Esophagus squamous epithelium (tissue), 5 donors: ENCODE measurements around the gene VOPP1. TPM values are rescaled to one million over a fixed set of nuclear protein-coding genes. Genes with fewer than 3 reads are reported as not detected.
"Not testable (repeated sequence)": the region's sequence is repeated elsewhere in the genome, so short reads cannot be mapped to it uniquely, and the experiment has no call there.

ENCODE experiments used
- DNase-seq: peaks from one replicate; lab custom pipeline; 2025; lab: John Stamatoyannopoulos, UW
- H3K27ac ChIP-seq, 4 donors: fragments of 200-600 bp; sonication (generic); one replicate each; pipeline ENCODE4 v1.5.1; 2016 to 2019; ENCODE audit warnings: mild to moderate bottlenecking in 1 of 4
- H3K27me3 ChIP-seq, 4 donors: fragments of 200-600 bp; sonication (generic); 1 replicate in 3 of 4; 2 replicates in 1 of 4; pipeline versions ENCODE4 v1.5.1 to v1.6.0; 2017 to 2021; ENCODE audit warnings: antibody characterized with exemption in 1 of 4
- H3K36me3 ChIP-seq, 3 donors: fragments of 200-600 bp; sonication (generic); one replicate each; pipeline ENCODE4 v1.5.1; 2016 to 2019
- H3K4me1 ChIP-seq, 3 donors: fragments of 200-600 bp; sonication (generic); one replicate each; pipeline ENCODE4 v1.5.1; 2017 to 2019
- H3K4me3 ChIP-seq, 4 donors: fragments of 200-600 bp; sonication (generic); 1 replicate in 3 of 4; 2 replicates in 1 of 4; pipeline ENCODE4 v1.5.1; 2016 to 2019; ENCODE audit warnings: mild to moderate bottlenecking in 2 of 4, moderate library complexity in 1 of 4
- H3K9me3 ChIP-seq, 3 donors: fragments of 200-600 bp; sonication (generic); one replicate each; pipeline ENCODE4 v1.5.1; 2016 to 2019
- CTCF ChIP-seq, 6 experiments: fragments of 450-650 bp in 4 of 6; fragments of 200-600 bp in 2 of 6; sonication (generic) in 2 of 6; IDR thresholded peaks; one replicate each; pipeline ENCODE4 v1.5.1; 2016 to 2019; ENCODE audit warnings: antibody characterized with exemption in 6 of 6, mild to moderate bottlenecking in 4 of 6, moderate library complexity in 4 of 6
- POLR2A ChIP-seq, 4 donors: fragments of 450-650 bp; IDR thresholded peaks; one replicate each; pipeline ENCODE4 v1.6.1; 2017; ENCODE audit warnings: antibody characterized with exemption in 4 of 4, mild to moderate bottlenecking in 4 of 4, moderate library complexity in 3 of 4
- WGBS, 2 donors: methylation state at CpG; one replicate each; pipeline ENCODE4 v1.1.5; 2018; 5-methylcytosine and 5-hydroxymethylcytosine counted together
- intact Hi-C: fragments of 100-400 bp; cut with DNase I; formaldehyde crosslinking; loops from one replicate; pipeline ENCODE4 v1.15.0; 2022
- total RNA-seq, 4 donors: library from RNA; depleted of rRNA; stranded (reverse); fragments of >200 nt; gene quantifications; one replicate each; pipeline ENCODE4 v1.1.0, GENCODE V29; 2016
- donor health status: DM: yes; HTN: yes; CAD: no.

The VOPP1 gene
- total RNA-seq, 4 donors from 2014 or later, result 13.9 to 26.5 (median 19.2) TPM

DNA sequence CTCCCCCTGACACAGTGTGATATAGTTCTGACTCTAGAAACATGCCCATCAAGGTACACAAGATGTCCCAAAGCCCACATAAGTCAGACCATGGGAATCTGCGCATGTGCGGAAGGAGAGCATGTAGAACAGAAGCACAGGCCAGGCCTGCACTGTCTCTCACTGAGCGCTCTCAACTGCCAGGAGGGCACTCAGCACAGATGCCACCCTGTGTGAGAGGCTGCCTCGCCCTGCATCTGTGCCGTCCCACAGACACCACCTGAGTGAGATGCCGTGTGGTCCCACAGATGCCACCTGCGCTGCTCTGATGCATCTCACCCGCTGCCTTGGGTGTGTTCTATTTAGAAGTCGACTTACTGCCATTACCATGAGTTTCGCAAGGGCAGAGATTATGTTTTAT lies 98.4 kb downstream of the VOPP1 start:
- intact Hi-C loops, result no loop called here
- no peak overlapping the region for H3K27ac ChIP-seq

DNA sequence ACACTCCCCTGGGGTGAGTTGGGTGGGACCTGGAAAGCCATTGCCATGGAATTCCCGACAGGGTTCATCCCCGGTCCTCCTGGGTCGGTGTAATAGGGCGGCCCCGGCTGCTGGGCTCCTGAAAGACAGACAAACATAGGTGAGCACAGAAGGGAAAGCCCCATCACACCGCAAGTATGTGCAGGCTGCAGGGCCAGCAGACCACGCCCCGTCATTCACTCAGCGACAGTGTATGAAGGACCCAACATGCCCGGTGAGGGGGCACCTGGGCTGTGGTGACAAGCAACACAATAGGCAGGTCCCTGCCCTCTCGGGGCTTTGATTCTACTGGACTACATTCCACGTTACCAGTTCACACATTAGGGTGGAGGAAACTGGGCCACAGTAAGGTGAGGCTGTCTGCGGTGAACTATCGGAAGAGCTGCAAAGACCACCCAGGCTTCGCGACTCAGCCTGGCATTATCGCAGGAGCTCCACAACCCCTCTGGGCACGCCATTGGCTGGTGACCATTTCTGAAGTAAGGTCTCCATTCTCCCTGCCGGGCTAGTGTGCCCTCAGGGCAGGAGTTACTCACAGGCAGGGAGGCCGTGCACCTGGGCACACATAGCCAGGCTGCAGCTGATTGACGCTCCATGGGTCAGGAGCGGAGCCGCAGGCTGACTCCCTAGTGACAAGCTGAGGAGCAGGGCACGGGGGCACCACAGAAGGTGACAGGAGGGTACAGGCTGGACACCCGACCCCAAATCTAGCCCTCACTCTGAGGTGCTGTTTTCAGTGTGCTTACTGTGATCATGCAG lies 99.2 kb downstream of the VOPP1 start:
- no peak for TF ChIP-seq CTCF (IDR thresholded peaks at IDR 0.05)
- no peak for TF ChIP-seq POLR2A (IDR thresholded peaks at IDR 0.05)
- no peak overlapping the region for H3K27ac ChIP-seq
- intact Hi-C loops, result no loop called here
- H3K4me1 ChIP-seq, result no peaks in the 10 kb centered on the region
- DNase-seq, result no peak
- no peaks in the 10 kb centered on the region for H3K27me3 ChIP-seq
- no peak overlapping the region for H3K4me3 ChIP-seq
- WGBS, 2 donors, result 50 to 89% methylated on average over 1 to 3 of the region's 25 CpGs
- peaks cover 0 to 34% (median 0%) of the 10 kb centered on the region in 3 donors for H3K36me3 ChIP-seq
- no peaks in the 10 kb centered on the region for H3K9me3 ChIP-seq

More for the DNA sequence above, 98.4 kb downstream of the VOPP1 start:
- Histone ChIP-seq H3K4me1 (no peaks in the 10 kb centered on the region), H3K27me3 (no peaks in the 10 kb centered on the region), H3K9me3 (no peaks in the 10 kb centered on the region), H3K4me3 (no peak overlapping the region), H3K36me3 (peaks cover 0 to 28% (median 0%) of the 10 kb centered on the region in 3 donors)
- WGBS, 2 donors, result 91 to 100% methylated on average over 5 to 10 of the region's 10 CpGs
- TF ChIP-seq POLR2A (IDR thresholded peaks at IDR 0.05), result no peak
- no peak for TF ChIP-seq CTCF (IDR thresholded peaks at IDR 0.05)
- no peak for DNase-seq

- H3K36me3 ChIP-seq, result peaks cover 0 to 36% (median 0%) of the 10 kb centered on the region in 3 donors
- WGBS, 2 donors, result no CpG with 5 or more reads among the region's 14 CpGs
- DNase-seq, result not testable (repeated sequence)
Observed at GRCh38 chr7:55472406-55472805, 99.9 kb downstream of the VOPP1 start.

DNA sequence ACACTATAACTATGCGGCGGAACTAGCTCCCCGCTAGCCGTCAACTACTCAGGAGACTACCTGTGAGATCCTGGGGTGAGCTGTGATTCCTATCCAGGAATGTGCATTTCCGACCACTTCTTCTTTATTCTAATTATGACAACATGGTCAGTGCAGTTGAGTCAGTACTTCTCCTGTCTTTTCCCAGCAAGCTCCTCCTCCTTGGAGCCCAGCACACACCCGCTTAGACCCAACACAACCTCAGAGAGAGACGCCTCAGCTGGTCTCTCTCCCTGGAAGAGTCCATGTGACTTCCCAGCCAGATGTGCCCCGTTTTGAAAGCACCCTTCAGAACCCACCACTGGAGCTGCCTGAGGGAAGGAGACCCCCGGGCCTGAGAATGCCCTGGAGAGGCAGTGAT lies 100.7 kb downstream of the VOPP1 start:
- WGBS, 2 donors, result no CpG with 5 or more reads among the region's 9 CpGs
- DNase-seq, intact Hi-C loops, H3K9me3 ChIP-seq, H3K4me3 ChIP-seq, H3K27ac ChIP-seq, H3K4me1 ChIP-seq, H3K27me3 ChIP-seq: not testable (repeated sequence)
- peaks cover 0 to 31% (median 0%) of the 10 kb centered on the region in 3 donors for H3K36me3 ChIP-seq

More at GRCh38 chr7:55472406-55472805, 99.9 kb downstream of the VOPP1 start:
- H3K9me3 ChIP-seq, intact Hi-C loops, H3K27me3 ChIP-seq, H3K4me3 ChIP-seq, H3K4me1 ChIP-seq, H3K27ac ChIP-seq: not testable (repeated sequence)

GRCh38 chr7:55470261-55470660 lies 102.0 kb downstream of the VOPP1 start:
- Histone ChIP-seq H3K27ac (no peak overlapping the region), H3K4me1 (no peaks in the 10 kb centered on the region), H3K27me3 (no peaks in the 10 kb centered on the region), H3K4me3 (no peak overlapping the region), H3K36me3 (peaks cover 0 to 37% (median 0%) of the 10 kb centered on the region in 3 donors), H3K9me3 (no peaks in the 10 kb centered on the region)
- no peak for TF ChIP-seq POLR2A (IDR thresholded peaks at IDR 0.05)
- TF ChIP-seq CTCF (IDR thresholded peaks at IDR 0.05), result no peak
- DNase-seq, result no peak
- WGBS, 2 donors, result 86 to 88% methylated on average over 2 of the region's 2 CpGs
- intact Hi-C loops, result no loop called here

GRCh38 chr7:55469721-55470120 lies 102.6 kb downstream of the VOPP1 start:
- intact Hi-C loops, result no loop called here
- H3K27me3 ChIP-seq, result no peaks in the 10 kb centered on the region
- H3K4me3 ChIP-seq, result no peak overlapping the region
- 72 to 87% methylated on average over 2 of the region's 3 CpGs for WGBS, 2 donors
- TF ChIP-seq CTCF (IDR thresholded peaks at IDR 0.05) (no peak), POLR2A (IDR thresholded peaks at IDR 0.05) (no peak)
- no peaks in the 10 kb centered on the region for H3K4me1 ChIP-seq
- no peak for DNase-seq
- H3K9me3 ChIP-seq, result no peaks in the 10 kb centered on the region
- peaks cover 0 to 42% (median 0%) of the 10 kb centered on the region in 3 donors for H3K36me3 ChIP-seq
- no peak overlapping the region for H3K27ac ChIP-seq
